ENCODE results near the gene KRTAP10-8. TPM values are rescaled to one million over a fixed set of nuclear protein-coding genes. Genes with fewer than 3 reads are reported as not detected.
"Not testable (repeated sequence)": the region's sequence is repeated elsewhere in the genome, so short reads cannot be mapped to it uniquely, and the experiment has no call there.

Gene KRTAP10-8
- polyA plus RNA-seq, 6 donors from 2014 or later, result not detected

GRCh38 chr21:44595524-44595923, 16.4 kb upstream of the KRTAP10-8 start:
- peaks cover 0 to 11% of the 10 kb centered on the region in 2 donors for H3K36me3 Mint-ChIP-seq
- no peak overlapping the region for H3K27ac Mint-ChIP-seq
- no peak for ATAC-seq (ENCODE audit: low read depth in 2 of 2)
- no peaks in the 10 kb centered on the region for H3K4me1 Mint-ChIP-seq
- no peak for DNase-seq
- peaks cover 4 to 15% (median 7%) of the 10 kb centered on the region in 7 donors for H3K9me3 Mint-ChIP-seq
- no peak overlapping the region for H3K4me3 Mint-ChIP-seq
- H3K27me3 Mint-ChIP-seq, result peaks cover 7 to 37% (median 31%) of the 10 kb centered on the region in 3 donors

DNA sequence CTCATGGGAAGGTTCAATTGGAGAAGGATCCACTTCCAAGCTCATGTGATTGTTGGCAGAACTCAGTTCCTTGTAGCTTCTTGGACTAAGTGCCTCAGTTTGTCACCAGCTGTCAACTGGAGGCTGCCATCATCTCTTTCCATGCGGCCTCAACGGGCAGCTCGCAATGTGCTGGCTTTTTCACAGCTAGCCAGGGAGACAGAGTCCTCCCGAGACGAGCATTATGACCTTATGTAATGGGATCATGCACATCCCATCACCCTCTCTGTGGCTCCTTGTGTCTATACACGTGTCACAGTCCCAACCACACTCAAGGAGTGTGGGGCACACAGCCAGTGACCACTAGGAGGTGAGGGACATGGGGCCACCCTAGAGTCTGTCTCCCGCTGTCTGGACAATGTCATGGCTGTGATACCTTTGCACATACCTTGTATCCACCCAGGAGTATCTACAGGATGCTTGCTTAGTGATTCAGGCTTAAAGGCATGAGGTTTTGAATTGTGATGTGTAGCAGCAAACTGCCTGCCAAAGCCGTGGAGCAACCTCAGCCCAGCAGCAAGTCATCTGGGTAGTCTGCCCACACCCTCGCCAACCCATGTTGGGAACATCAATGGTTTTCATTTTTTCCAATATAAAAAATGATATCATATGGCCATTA, 15.7 kb upstream of the KRTAP10-8 start:
- H3K27ac Mint-ChIP-seq, result no peak overlapping the region
- no peak overlapping the region for H3K4me3 Mint-ChIP-seq
- ATAC-seq (ENCODE audit: low read depth in 2 of 2) (no peak), DNase-seq (no peak)
- H3K36me3 Mint-ChIP-seq, result peaks cover 0 to 11% of the 10 kb centered on the region in 2 donors
- H3K27me3 Mint-ChIP-seq, result peaks cover 7 to 38% (median 25%) of the 10 kb centered on the region in 3 donors
- no peaks in the 10 kb centered on the region for H3K4me1 Mint-ChIP-seq
- peaks cover 4 to 15% (median 7%) of the 10 kb centered on the region in 7 donors for H3K9me3 Mint-ChIP-seq

DNA sequence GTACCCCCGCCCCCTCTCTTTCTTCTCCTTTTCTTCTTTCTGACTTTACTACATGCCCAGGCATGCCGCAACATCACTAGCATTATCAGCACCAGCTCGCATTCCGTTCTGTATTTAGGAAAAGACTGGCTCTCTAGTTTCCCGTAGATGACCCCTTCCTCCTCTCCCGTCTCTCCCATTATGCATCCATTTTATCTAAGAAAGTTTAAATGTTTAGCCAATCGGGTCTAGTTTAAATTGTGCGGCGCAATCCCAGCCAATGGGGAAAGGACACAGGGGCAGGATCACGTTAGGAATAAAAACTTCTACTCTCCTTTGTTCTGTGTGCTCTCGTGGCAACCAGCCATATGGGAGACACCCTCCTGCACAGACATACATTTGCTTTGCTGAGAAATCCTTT, 13.8 kb upstream of the KRTAP10-8 start:
- no peak for DNase-seq
- peaks cover 4 to 15% (median 7%) of the 10 kb centered on the region in 7 donors for H3K9me3 Mint-ChIP-seq
- peaks cover 7 to 42% (median 30%) of the 10 kb centered on the region in 3 donors for H3K27me3 Mint-ChIP-seq
- no peak overlapping the region for H3K27ac Mint-ChIP-seq
- H3K36me3 Mint-ChIP-seq, result peaks cover 0 to 11% of the 10 kb centered on the region in 2 donors
- H3K4me3 Mint-ChIP-seq, result no peak overlapping the region
- ATAC-seq (ENCODE audit: low read depth in 2 of 2), result no peak
- H3K4me1 Mint-ChIP-seq, result no peaks in the 10 kb centered on the region

- DNase-seq, result no peak
- H3K9me3 Mint-ChIP-seq, result peaks cover 4 to 23% (median 7%) of the 10 kb centered on the region in 7 donors
- H3K27ac Mint-ChIP-seq, result no peak overlapping the region
- ATAC-seq (ENCODE audit: low read depth in 2 of 2), result no peak
- no peak overlapping the region for H3K4me3 Mint-ChIP-seq
- H3K36me3 Mint-ChIP-seq, result peaks cover 0 to 11% of the 10 kb centered on the region in 2 donors
- peaks cover 14 to 51% (median 33%) of the 10 kb centered on the region in 3 donors for H3K27me3 Mint-ChIP-seq
- no peaks in the 10 kb centered on the region for H3K4me1 Mint-ChIP-seq
These were observed 12.4 kb upstream of the KRTAP10-8 start for GRCh38 chr21:44599264-44600029.

DNA sequence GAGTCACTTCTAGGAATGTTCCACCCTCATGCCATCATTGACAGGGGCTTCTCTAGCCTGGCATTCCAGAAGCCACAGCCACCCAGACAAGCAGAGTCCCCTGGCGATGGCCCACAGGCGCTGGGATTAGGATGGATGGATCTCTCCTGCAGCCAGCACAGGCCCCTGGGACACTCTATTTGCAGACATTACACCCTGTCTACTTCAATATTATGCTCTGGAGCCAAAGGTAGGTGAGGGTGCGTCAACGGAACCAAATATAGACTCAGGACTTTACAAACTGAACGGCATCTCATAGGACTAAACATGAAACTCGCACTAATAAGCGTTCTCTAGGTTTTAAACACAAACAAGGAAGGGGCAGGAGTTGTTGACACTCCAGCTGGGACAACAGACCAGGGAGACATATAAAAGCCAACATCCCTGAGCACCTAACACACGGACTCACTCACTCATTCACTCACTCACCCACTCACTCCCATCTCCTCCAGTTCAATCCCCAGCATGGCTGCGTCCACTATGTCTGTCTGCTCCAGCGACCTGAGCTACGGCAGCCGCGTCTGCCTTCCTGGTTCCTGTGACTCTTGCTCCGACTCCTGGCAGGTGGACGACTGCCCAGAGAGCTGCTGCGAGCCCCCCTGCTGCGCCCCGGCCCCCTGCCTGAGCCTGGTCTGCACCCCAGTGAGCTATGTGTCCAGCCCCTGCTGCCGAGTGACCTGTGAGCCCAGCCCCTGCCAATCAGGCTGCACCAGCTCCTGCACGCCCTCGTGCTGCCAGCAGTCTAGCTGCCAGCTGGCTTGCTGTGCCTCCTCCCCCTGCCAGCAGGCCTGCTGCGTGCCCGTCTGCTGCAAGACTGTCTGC, 11.5 kb upstream of the KRTAP10-8 start, which contains the start of gene KRTAP10-7:
KRTAP10-7 (plus strand) TSS at position 480 of the 861 bp plus-strand sequence; CDS start at position 505, 25 bp downstream.
- Mint-ChIP-seq H3K27me3 (peaks cover 23 to 57% (median 39%) of the 10 kb centered on the region in 3 donors), H3K36me3 (peaks cover 0 to 11% of the 10 kb centered on the region in 2 donors), H3K9me3 (peaks cover 4 to 32% (median 7%) of the 10 kb centered on the region in 7 donors)
- not testable (repeated sequence) for ATAC-seq (ENCODE audit: low read depth in 2 of 2); DNase-seq; H3K4me1 Mint-ChIP-seq; H3K4me3 Mint-ChIP-seq; H3K27ac Mint-ChIP-seq

DNA sequence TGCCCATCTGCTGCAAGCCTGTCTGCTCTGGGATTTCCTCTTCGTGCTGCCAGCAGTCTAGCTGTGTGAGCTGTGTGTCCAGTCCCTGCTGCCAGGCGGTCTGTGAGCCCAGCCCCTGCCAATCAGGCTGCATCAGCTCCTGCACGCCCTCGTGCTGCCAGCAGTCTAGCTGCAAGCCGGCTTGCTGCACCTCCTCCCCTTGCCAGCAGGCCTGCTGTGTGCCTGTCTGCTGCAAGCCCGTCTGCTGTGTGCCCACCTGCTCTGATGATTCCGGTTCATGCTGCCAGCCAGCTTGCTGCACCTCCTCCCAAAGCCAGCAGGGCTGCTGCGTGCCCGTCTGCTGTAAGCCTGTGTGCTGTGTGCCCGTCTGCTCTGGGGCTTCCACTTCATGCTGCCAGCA, 10.8 kb upstream of the KRTAP10-8 start:
- Mint-ChIP-seq H3K9me3 (peaks cover 4 to 40% (median 7%) of the 10 kb centered on the region in 7 donors), H3K36me3 (peaks cover 0 to 11% of the 10 kb centered on the region in 2 donors), H3K27me3 (peaks cover 26 to 64% (median 46%) of the 10 kb centered on the region in 3 donors)
- H3K4me3 Mint-ChIP-seq; DNase-seq; ATAC-seq (ENCODE audit: low read depth in 2 of 2); H3K27ac Mint-ChIP-seq; H3K4me1 Mint-ChIP-seq: not testable (repeated sequence)

DNA sequence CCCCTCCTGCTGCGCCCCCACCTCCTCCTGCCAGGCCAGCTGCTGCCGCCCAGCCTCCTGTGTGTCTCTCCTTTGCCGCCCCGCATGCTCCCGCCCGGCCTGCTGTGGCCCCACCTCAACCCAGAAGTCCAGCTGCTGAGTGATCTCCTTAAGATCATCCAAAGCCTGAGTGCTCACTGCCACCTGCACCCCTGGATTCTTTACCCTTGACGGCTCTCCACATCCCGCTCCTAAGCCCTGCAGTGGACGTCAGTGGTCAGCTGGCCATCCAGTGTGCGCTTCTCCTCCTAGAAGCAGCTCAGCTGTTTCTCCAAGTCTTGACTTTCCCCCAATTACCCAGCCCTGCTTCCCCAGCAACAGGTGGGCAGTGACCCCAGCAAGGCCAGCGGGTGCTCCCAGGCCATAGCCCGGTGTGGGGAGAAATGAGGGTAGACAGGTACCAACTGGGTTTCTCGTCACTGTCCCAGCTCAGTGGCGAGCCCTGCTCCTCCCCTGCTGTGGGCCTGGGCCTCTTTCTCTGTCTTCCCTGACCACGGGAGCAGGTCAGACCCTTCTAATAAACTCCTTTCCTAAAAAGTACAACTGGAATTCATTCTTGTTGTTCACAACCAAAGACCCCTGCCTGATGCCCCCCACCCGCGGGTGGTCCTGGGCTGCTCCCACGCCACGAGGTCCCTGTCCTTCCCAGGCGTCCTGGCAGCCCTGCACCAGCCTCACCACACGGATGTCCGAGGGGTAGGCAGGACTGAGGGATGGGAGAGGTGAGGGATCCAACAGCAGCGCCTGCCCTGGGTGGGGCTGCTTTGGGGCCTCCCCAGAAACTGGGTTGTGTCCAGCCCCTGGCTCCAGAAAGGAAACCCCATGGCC, 10.1 kb upstream of the KRTAP10-8 start:
- Mint-ChIP-seq H3K27ac (peak overlapping the region in 1 of 6 donors; percentile 29), H3K36me3 (peaks cover 5 to 11% of the 10 kb centered on the region in 2 donors), H3K4me1 (no peaks in the 10 kb centered on the region), H3K27me3 (peaks cover 33 to 69% (median 47%) of the 10 kb centered on the region in 3 donors), H3K4me3 (no peak overlapping the region), H3K9me3 (peaks cover 7 to 47% (median 11%) of the 10 kb centered on the region in 7 donors)
- no peak for DNase-seq
- ATAC-seq (ENCODE audit: low read depth in 2 of 2), result no peak

GRCh38 chr21:44602463-44602850, 9.4 kb upstream of the KRTAP10-8 start:
- DNase-seq, result no peak
- H3K27me3 Mint-ChIP-seq, result peaks cover 33 to 69% (median 47%) of the 10 kb centered on the region in 3 donors
- no peaks in the 10 kb centered on the region for H3K4me1 Mint-ChIP-seq
- no peak overlapping the region for H3K27ac Mint-ChIP-seq
- peak overlapping the region in 1 of 8 donors; percentile 6 for H3K4me3 Mint-ChIP-seq
- H3K36me3 Mint-ChIP-seq, result peaks cover 5 to 11% of the 10 kb centered on the region in 2 donors
- peaks cover 7 to 53% (median 11%) of the 10 kb centered on the region in 7 donors for H3K9me3 Mint-ChIP-seq
- ATAC-seq (ENCODE audit: low read depth in 2 of 2), result no peak

GRCh38 chr21:44603109-44603875, 8.6 kb upstream of the KRTAP10-8 start:
- H3K9me3 Mint-ChIP-seq, result peaks cover 5 to 57% (median 10%) of the 10 kb centered on the region in 7 donors
- H3K36me3 Mint-ChIP-seq, result peaks cover 5 to 7% of the 10 kb centered on the region in 2 donors
- no peaks in the 10 kb centered on the region for H3K4me1 Mint-ChIP-seq
- H3K27me3 Mint-ChIP-seq, result peaks cover 32 to 70% (median 44%) of the 10 kb centered on the region in 3 donors
- H3K27ac Mint-ChIP-seq, result no peak overlapping the region
- DNase-seq (no peak), ATAC-seq (ENCODE audit: low read depth in 2 of 2) (no peak)
- no peak overlapping the region for H3K4me3 Mint-ChIP-seq

DNA sequence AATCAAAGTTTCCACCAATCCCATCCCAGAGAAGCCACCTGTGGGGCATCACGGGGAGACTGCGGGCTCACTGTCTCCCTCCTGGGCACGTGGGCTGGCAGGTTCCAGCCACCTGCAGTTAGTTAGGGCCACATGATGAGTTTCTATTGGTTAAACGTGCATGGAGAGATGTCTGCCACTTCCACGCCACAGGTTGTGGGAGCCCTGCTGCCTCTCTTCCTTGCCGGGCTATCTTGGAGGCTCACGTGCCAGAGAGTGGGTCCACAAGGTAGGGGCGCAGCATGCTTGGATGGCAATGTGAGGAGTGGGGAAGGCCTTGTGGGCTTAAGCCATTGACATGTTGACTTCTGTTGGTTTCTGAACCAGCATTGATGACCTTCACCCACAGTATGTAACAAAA, 8.0 kb upstream of the KRTAP10-8 start:
- H3K9me3 Mint-ChIP-seq, result peaks cover 4 to 55% (median 16%) of the 10 kb centered on the region in 7 donors
- H3K4me1 Mint-ChIP-seq, result no peaks in the 10 kb centered on the region
- H3K4me3 Mint-ChIP-seq, result no peak overlapping the region
- H3K27me3 Mint-ChIP-seq, result peaks cover 26 to 64% (median 38%) of the 10 kb centered on the region in 3 donors
- no peak overlapping the region for H3K27ac Mint-ChIP-seq
- ATAC-seq (ENCODE audit: low read depth in 2 of 2) (no peak), DNase-seq (no peak)
- peaks cover 5 to 7% of the 10 kb centered on the region in 2 donors for H3K36me3 Mint-ChIP-seq

GRCh38 chr21:44606495-44606894, 5.4 kb upstream of the KRTAP10-8 start:
- H3K4me1 Mint-ChIP-seq, result no peaks in the 10 kb centered on the region
- H3K27ac Mint-ChIP-seq, result no peak overlapping the region
- H3K4me3 Mint-ChIP-seq, result no peak overlapping the region
- H3K27me3 Mint-ChIP-seq, result peaks cover 32 to 58% (median 33%) of the 10 kb centered on the region in 3 donors
- peaks cover 21 to 74% (median 39%) of the 10 kb centered on the region in 7 donors for H3K9me3 Mint-ChIP-seq
- DNase-seq (no peak), ATAC-seq (ENCODE audit: low read depth in 2 of 2) (no peak)
- H3K36me3 Mint-ChIP-seq, result peaks cover 20 to 27% of the 10 kb centered on the region in 2 donors
